22Rv1 (cell line): ENCODE measurements around the gene GBF1.

Experiments
- ZFX ChIP-seq: fragments of 450-650 bp; IDR thresholded peaks from 2 replicates; pipeline ENCODE4 v1.6.1; 2017; ENCODE audit warnings: antibody characterized with exemption, borderline replicate concordance
- TF ChIP-seq, protein P1 (sequence below): fragments of 450-650 bp; IDR thresholded peaks from 2 replicates; pipeline ENCODE4 v1.5.1; 2017; ENCODE audit warnings: mild to moderate bottlenecking

DNA sequence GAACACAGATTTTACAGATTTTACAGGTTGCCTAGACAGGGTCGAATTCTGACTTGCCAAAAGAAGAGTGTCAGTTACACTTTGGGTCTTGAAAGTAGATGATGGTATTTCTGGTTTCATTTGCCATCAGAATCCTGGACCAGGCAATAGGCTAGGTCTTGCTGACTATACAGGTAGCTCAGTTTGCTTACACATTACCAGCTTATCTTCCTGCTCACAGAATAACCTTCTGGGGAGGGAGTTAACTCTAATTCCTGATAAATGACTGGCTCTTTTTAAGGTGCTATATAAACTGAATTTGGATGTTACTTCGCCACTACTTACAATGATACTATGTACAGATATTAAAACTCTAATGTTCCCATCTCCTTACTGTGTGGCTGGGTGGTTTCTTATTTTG lies 39.8 kb downstream of the GBF1 start:
- TF ChIP-seq, protein P1, sequence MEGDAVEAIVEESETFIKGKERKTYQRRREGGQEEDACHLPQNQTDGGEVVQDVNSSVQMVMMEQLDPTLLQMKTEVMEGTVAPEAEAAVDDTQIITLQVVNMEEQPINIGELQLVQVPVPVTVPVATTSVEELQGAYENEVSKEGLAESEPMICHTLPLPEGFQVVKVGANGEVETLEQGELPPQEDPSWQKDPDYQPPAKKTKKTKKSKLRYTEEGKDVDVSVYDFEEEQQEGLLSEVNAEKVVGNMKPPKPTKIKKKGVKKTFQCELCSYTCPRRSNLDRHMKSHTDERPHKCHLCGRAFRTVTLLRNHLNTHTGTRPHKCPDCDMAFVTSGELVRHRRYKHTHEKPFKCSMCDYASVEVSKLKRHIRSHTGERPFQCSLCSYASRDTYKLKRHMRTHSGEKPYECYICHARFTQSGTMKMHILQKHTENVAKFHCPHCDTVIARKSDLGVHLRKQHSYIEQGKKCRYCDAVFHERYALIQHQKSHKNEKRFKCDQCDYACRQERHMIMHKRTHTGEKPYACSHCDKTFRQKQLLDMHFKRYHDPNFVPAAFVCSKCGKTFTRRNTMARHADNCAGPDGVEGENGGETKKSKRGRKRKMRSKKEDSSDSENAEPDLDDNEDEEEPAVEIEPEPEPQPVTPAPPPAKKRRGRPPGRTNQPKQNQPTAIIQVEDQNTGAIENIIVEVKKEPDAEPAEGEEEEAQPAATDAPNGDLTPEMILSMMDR, result no peak
- TF ChIP-seq ZFX, result no peak
